ENCODE data around the gene CRABP2.

Gene CRABP2

DNA sequence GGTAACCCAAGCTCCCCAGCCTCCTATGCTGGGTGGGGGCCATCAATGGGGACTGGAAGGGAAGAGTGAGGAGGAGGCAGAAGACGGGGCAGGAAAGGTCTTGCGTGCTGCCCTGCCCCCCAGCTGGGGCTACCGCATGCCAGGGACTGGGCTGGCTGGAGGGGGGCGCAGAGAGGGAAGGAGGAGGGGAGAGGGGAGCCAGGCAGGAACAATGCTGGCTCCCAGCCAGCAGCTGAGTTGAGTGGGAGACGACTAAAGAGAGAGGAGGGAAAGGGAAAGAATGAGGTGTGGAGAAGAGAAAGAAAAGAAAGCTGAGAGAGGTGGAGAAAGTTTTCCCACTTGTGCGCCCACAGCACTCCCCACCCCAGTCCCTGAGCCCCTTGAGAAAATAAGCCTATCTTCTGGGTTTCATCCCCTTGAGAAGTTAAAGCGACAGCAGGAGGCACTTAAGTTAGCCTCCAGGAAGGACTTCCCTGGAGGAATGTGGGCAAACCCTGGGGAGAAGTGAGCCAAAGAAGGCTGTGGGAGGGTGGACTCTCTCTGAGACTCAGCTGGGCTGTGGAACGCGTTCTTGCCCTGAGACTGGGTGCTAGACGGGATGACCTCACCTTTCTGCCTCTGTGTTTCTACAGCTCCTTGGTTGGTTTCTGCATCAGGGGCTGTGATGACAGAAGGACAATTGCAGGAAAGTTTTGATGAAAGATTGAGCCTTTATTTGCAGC is 15.3 kb downstream of the CRABP2 start:
- no peak for DNase-seq

DNA sequence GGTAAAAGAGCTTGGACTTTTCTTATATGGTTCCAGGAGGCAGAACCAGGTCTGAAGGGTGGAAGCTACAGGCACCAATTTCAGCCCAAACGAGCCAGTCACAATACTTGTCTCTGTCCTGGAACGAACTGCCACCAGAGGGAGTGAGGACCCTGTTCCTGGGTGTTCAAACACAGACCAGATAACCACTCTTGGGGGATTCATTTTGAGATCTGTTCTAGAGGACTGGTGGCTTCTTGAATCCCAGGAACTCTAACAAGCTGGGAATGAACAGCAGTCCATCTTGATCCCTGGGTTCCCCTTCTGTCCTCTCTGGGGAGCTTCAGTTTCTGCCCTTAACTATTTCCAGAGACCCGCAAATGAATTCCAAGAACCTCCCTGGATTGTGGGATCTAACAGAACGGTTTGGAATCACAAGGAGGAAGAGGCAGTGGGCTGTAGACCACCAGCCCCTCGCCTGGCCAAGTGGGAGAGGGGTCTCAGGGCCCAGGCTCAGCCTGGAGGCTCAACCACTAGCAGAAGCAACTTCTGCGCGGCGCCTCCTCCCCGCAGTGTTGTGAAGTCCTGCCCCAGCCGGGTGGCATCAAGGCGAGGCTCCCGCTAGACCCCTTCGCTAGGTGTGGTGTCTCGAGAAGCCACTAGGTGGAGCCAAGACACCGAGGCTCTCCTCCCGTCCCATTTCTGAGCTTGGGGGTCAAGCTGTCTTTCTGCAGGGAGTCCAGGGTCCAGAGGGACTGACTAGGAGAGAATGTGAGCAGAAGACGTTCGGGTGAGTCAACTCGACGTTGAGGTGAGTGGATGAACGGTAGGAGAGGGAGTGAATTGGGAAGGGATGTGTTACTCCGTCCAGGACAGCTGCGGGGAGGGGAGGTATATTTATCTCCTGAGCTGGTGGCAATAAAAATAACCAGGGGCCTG is 16.1 kb downstream of the CRABP2 start:
- peak; percentile 86 for DNase-seq

DNA sequence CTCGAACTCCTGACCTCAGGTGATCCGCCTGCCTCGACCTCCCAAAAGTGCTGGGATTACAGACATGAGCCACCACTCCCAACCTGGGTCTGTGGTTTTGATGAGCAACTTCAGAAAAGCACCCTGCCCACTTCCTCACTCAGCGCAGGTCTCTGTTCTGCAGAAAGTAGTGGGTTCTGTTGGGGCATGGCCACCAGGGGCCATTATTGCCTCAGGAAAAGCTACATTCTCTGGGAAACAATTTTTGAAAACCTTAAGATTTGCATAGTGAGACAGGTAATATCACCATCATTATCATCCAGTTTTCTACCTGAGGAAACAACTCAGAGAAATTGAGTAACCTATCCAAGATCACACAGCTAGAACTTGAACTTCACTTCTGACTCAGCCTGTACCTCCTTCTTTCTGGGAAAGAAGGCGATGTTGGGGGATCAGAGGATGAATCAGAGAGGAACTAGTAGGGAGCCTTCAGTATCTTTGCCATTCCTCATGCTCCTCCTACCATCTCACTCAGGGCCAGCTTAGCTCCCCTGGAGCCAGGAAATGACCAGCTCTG is 21.1 kb downstream of the CRABP2 start:
- DNase-seq = peak; percentile 70

- no peak for DNase-seq
These were observed 23.1 kb downstream of the CRABP2 start for GRCh38 chr1:156682166-156682890.

DNA sequence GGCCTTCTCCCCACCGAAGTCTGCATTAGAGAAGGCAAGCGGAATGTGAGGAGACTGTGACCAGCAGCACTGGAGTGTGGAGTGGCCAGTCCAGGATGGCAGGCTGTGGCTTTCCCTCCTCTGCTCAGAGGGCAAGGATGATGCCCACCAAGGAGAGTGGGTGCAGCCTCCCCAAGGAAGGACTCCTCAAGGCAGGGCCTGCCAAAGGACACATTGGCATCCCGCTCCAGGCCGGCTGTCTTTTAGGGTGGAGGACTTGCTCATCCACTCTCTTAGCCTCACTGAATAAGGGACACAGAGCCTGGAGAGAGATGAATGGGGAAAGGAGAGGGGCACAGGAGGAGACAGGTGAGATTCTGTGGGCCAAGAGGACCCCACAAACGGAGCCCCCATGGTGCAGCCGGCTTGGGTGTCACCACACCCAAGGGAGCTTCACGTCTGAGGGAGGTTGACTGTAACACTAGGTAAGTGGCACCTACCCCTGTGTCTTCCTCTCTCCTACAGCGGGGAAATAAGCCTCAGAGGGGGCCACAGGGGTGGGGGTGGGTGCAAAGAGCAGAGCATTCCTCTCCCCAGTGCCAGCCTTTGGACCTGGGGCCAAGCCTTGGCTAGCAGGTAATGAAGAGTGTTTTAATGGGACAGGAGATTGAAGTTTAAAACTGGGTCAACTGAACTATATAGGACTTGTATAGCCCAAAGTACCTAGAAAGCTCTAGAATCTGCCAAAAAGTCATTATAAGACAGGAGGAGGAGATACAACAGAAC is 24.0 kb downstream of the CRABP2 start:
- no peak for DNase-seq

DNA sequence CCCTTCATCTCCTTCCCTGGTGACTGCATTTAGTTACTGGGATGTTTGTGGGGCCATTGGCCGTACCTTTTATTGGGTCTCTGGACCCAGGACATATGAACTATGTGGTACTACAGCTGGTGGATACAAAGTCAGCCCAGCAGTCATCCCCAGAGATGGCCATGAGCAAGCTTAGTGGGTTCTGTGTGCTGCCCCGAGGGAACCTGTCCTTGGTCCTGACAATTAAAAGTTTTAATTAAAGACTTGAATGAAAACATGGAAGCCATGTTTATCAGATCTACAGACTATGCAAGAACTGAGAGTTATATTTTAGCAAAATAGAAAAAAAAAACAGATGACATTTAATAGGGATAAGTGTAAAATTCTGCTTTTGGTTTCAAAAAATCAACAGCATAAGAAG is 25.3 kb downstream of the CRABP2 start:
- DNase-seq = no peak

DNA sequence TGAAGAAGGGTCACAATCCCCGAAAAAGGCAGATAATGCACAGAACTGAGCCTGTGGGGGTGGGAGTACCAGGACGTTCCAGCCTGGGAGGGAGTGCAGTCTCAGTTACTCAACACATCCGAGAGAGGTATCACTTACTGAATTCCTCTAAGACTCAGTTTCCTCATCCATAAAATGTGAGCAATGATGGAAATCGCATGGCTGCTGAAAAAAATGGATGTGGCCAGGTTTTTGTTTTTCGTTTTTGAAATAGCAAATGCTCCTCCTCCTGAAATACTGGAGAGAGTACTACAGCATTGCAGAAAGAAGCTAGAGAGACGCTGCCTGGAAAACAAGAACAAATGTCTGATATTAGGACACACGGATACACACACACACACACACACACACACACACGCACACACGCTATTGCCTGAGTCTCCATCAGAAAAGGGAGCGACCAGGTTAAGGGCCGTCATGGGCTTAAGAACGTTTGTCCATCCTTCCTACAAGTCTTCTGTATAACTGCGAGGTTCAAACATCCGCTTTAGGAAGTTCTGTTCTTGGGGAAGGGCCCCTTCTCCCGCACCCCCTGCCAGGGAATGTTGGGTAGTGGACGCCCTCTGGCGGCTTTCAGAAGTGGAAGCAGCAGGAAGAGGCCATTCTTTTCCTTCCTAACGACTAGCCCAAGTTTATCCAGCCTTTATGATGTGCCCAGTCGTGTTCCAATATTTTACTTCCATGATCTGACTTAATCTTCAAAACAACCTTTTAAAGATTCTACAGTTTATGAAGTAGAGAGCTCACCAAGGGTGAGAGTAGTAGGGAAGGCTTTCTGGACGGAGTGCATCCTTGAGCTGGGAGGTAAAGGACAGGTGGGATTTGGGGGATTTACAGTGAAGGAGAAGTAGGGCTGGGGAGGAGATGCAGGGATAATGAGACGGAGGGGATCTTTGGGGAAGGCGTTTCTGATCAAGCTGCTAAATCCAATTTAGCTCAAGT is 27.5 kb downstream of the CRABP2 start:
- peak; percentile 38 for DNase-seq

GRCh38 chr1:156676820-156677615 is 28.4 kb downstream of the CRABP2 start, which contains the start of gene NES:
NES (minus strand) TSS chr1:156677407; CDS start chr1:156677264, 143 bp downstream.
- no peak for DNase-seq

DNA sequence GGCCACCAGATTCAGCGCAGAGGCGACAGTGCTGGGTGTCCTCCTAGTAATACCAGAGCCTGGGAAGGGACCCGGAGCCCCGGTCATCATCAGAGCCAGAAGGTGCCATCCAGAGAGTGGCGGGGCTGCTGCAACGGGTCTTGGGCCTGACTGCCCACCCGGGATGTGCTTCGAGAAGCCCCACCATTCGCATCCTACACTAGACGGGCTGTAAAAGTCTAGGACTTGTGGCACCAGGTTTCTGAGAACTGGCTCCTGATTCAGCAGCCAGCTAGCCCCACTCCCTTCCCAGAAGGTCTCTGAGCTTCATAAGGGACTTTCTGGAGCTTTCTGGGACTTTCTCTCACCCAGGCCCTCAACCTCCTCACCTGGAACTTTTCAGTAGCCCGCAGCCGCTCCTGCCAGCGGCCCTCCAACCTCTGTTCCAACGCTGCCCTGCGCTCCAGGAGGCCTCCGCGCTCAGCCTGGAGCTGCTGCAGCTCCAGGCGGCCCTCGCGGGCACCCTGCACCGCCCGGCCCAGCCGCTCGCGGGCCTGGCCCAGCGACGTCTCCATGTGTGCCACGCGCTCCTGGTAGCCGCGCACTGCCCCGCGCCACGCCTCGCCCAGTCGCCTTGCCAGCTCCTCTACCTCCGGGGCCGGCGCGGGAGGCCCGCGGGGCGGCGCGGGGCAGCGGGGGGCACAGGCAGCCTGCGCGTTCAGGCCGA is 29.1 kb downstream of the CRABP2 start:
- no peak for DNase-seq

- no peak for DNase-seq
These were observed 29.9 kb downstream of the CRABP2 start for GRCh38 chr1:156675210-156676113.

GRCh38 chr1:156673387-156674121 is 31.8 kb downstream of the CRABP2 start:
- no peak for DNase-seq

GRCh38 chr1:156671804-156672203 is 33.6 kb downstream of the CRABP2 start:
- no peak for DNase-seq

- no peak for DNase-seq
These were observed 34.6 kb downstream of the CRABP2 start for GRCh38 chr1:156670791-156671190.

DNA sequence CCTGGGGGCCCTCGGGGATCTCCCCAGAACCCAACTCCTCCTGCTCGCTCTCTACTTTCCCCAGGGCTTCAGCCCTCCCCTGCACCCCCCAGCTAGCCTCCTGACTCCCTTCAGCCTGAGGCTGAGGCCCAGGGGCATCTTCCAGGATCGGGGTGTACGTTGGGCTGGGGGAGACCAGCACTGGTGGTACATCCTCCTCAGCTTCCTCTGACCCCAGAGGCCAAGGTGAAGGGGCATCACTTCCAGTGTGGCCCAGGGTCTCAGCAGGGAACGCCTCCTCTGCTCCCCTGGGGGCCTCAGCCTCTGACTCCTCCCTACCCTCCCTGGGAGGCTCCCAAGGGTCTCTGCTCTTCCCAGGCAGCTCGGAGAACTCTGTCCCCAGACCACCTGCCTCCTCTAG is 35.0 kb downstream of the CRABP2 start:
- DNase-seq = no peak

- DNase-seq = no peak
These were observed 35.6 kb downstream of the CRABP2 start for GRCh38 chr1:156669794-156670193.

GRCh38 chr1:156668801-156669637 is 36.4 kb downstream of the CRABP2 start:
- DNase-seq = no peak

All from activated CD4-positive, alpha-beta T cell treated with anti-CD3 and anti-CD28 coated beads, Interleukin-2, Interleukin-6, amounts not matched to agents 100 ng/mL and 50 ng/mL, durations not matched to agents 16 hours and 8 hours (primary cell).